Fibroblast of mammary gland (primary cell): Measurements from ENCODE around the gene SMG6.

Source experiments
- DNase-seq: peaks from one replicate; pipeline ENCODE4 v3.0.0-alpha.2; 2010; ENCODE audit warnings: low read depth
- H3K4me3 ChIP-seq: 2 replicates; pipeline ENCODE4 v1.5.1; 2011; ENCODE audit warnings: low read depth, mild to moderate bottlenecking, low read length, moderate library complexity; ENCODE audit not compliant: control insufficient read depth
- TF ChIP-seq, protein P1 (sequence below): conservative IDR thresholded peaks from 2 replicates; pipeline ENCODE4 v1.5.1; 2011; ENCODE audit warnings: low read depth, low read length, inconsistent platforms; ENCODE audit not compliant: control insufficient read depth, insufficient read depth

Gene SMG6

DNA sequence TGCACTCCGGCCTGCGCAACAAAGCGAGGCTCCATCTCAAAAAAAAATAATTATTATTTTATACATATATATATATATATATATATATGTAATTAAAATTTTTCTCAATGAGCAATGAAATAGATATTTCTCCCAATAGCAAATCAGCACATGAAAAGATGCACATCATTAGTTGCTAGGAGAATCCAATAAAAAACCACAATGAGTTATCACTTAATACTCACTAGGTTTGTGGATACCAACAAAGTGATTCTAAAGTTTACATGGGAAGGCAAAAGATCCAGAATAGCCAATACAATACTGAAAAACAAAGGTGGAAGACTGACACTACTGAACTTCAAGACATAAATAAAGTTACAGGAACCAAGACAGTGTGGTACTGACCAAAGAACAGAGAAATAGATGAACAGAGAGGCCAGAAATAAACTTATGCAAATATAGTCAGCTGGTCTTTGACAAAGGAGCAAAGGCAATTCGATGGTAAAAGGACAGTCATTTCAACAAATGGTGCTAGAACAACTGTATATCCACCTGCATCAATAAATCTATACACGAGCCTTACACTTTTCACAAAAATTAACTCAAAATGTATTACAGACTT, 13.6 kb downstream of the SMG6 start:
- peak; percentile 32 for DNase-seq

DNA sequence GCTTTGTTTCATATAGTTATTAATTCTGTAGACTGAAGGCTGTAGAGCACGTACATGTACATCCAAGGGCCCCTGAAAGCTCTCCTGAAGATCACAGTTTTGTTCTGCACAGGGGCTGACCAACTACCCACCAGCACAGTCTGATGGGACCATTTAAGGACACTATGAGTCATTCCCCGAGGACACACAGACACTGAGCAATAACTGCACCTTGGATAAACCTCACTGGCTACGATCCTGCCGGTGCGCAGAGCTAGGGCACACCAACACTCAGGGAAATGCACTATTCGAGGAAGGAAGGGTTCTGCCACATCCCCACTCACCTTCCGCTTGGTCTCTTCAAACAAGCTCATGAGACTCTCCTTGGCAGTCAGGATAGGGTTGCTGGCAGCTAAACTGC, 20.3 kb downstream of the SMG6 start:
- TF ChIP-seq, protein P1, sequence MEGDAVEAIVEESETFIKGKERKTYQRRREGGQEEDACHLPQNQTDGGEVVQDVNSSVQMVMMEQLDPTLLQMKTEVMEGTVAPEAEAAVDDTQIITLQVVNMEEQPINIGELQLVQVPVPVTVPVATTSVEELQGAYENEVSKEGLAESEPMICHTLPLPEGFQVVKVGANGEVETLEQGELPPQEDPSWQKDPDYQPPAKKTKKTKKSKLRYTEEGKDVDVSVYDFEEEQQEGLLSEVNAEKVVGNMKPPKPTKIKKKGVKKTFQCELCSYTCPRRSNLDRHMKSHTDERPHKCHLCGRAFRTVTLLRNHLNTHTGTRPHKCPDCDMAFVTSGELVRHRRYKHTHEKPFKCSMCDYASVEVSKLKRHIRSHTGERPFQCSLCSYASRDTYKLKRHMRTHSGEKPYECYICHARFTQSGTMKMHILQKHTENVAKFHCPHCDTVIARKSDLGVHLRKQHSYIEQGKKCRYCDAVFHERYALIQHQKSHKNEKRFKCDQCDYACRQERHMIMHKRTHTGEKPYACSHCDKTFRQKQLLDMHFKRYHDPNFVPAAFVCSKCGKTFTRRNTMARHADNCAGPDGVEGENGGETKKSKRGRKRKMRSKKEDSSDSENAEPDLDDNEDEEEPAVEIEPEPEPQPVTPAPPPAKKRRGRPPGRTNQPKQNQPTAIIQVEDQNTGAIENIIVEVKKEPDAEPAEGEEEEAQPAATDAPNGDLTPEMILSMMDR, result no peak
- no peak overlapping the region for H3K4me3 ChIP-seq
- peak; percentile 27 for DNase-seq

More for the DNA sequence above, 13.6 kb downstream of the SMG6 start:
- H3K4me3 ChIP-seq, result no peak overlapping the region
- TF ChIP-seq, protein P1, result no peak

DNA sequence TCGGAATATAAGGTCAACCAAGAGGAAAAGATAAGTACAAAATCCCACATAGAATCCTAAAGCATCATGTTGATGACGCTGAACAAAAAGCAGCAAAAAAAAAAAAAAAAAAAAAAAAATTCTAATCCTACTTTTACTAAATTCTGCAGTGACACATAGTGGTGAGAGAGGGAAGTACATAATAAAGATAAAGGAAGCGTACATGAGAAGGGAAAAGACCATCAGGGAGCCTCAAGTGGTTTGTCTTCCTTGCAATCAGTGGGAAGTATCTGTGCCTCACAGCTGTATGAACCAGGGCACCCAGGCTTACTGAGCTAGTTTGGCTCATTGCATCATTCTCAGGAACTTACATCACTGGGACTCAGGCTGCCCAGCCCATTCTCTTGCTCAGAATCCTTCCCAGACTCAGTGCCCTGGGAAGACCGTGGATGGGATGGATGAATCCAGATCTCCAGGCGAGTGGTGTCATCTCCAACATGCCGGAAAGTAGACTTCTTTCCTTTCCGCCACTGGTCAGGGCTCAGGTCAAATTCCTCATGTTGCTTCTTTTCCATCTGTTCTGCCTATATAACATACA, 21.2 kb downstream of the SMG6 start:
- peak; percentile 89 for DNase-seq
- no peak overlapping the region for H3K4me3 ChIP-seq

DNA sequence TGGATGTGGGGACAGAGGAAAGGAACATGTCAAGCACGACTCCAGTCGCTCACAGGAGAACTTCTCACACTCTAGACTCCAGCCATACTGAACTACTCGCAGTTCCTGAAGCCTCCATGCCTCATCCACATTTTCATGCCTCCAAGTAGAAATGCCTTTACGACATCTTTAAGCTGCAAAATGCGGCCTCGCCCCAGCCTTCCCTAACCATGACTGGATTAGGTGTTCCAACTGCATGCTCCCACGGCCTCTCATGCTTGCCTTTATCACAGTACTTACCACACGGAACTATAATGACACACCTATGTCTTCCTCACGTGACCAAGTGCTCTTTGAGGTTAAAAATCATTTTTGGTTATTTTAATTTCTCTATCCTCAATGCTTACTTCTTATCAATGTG, 23.9 kb downstream of the SMG6 start:
- H3K4me3 ChIP-seq, result no peak overlapping the region
- DNase-seq, result no peak
- TF ChIP-seq, protein P1, result no peak

More for the DNA sequence above, 21.2 kb downstream of the SMG6 start:
- TF ChIP-seq, protein P1, result peak; percentile 59

DNA sequence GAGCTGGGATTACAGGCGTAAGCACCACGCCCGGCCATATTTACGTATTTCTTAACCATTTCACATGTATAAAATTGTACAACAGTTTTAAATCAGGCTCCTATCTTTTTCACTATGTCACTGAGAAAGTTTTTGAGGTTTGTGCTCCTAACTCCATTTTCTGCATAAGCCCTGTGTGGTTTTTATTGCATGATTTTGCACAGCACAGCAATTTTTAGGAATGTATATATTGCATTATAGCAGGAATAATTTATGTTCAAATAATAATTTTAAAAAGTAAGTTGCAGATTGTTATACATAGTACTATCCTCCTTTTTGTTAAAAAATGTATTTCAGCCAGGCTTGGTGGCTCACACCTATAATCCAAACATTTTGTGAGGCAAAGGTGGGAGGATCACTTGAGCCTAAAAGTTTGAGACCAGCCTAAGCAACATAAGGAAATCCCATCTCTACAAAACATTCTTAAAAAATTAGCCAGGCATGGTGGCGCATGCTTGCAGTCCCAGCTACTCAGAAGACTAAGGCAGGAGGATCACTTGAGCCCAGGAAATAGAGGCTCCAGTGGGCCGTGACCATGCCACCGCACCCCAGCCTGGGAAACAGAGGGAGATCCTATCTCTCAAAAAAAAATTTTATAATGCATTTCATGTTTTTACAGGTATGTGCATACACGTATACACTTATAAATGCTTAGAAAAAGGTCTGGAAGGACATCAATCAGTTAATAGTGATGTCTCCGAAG, 26.0 kb downstream of the SMG6 start:
- no peak for DNase-seq
- H3K4me3 ChIP-seq, result no peak overlapping the region
- TF ChIP-seq, protein P1, result no peak

- no peak overlapping the region for H3K4me3 ChIP-seq
- TF ChIP-seq, protein P1, result no peak
- no peak for DNase-seq
These were observed 27.9 kb downstream of the SMG6 start for GRCh38 chr17:2275722-2276121.
